Activated naive CD8-positive, alpha-beta T cell treated with anti-CD3 and anti-CD28 coated beads, Interleukin-2, amount 50 U/mL, for 16 hours (primary cell): Measurements from ENCODE around the gene BCL7A.
"Not testable (repeated sequence)": the region's sequence is repeated elsewhere in the genome, so short reads cannot be mapped to it uniquely, and the experiment has no call there.

Experiments
- DNase-seq: peaks from one replicate; pipeline ENCODE4 v3.0.0-alpha.2; 2020; ENCODE audit warnings: low read depth, low spot score

BCL7A gene

DNA sequence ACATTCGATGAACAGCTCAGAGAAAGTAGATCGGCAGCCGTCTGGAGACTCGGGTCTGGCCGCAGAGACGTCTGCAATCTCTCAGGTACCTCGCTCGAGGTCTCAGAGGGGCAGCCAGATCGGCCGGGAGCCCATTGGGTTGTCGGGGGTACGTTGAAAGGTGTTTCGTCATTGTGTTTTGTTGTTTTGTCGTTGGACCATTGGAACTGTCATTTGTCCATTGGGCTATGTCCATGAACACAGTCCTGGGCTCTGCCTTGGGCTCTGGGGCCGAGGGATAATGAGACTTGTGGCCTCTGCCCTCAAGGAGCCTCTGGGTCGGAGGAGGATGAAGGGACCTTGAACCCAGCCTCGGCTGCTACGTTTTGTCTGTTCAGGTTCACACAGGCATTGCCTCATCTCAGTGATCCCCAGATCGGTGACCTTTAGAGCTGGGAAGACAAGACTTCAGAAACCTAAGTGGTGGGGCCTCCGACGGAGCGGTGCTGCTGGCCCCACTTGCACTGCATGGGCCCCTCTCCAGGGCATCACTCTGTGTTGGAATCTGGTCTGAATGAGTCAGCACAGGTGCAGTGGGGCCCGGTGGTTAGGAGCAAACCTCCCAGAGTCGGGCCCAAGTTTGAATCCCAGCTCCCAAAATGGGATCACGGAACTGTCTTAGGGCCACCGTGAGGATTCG lies 33.3 kb downstream of the BCL7A start:
- DNase-seq, result no peak

DNA sequence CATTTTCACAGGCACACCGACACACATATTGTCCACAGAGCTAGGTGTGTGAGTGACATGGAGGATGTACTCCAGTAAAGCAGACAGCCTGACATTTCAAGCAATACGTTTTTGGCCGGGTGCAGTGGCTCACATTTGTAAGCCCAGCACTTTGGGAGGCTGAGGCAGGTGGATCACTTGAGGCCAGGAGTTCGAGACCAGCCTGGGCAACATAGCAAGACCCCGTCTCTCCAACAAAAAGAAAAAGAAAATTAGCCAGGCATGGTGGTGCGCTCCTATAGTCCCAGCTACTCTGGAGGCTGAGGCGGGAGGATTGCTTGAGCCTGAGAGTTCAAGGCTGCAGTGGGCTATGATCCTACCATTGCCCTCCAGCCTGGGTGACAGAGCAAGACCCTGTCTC lies 34.7 kb downstream of the BCL7A start:
- not testable (repeated sequence) for DNase-seq

DNA sequence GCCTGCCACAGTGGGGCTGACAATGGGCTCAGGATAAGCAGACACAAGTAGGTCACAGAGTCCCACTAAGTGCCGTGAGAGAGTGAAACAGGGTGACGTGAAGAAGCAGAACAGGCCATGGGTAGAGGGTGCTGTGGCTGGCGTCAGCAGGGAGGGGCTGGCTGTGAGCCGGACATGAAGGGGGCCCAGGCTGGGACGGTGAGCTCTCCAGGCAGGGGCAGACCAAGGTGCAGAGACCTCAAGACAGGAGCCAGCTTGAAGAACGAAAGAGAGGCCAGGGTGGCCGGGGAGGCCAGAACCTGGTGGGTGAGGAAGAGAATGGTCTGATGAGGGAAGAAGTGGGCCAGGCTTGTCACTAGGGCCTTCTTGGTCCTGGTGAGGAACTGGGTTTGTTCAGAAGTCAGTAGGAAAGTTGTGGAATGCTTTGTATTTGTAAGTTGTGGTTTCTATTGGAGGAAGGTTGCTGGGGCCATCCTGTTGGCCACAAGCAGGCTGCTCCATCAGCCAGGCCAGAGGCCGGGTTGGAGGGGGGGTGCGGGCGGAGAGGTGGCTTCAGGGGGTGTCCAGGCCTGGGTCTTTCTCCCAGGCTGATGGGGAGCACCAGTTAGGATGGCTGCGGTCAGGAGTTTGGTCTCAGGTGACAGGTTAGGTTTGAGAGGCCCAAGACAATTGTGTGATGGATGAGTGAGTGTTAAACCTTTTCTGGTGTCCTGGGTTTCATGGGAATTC lies 35.5 kb downstream of the BCL7A start:
- no peak for DNase-seq

DNA sequence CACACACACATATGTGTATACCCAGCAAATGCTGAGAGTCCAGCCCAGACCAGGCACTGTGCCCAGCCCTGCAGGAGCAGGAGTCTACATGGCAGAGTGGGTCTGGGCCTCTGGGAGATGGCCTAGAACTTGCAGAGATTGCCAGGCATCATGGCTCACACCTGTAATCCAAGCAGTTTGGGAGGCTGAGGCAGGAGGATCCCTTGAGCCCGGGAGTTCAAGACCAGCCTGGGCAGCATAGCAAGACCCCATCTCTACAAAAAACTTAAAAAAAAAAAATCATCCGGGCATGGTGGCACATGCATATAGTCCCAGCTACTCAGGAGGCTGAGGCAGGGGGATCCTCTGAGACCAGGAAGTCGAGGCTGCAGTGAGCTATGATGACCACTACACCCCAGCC lies 36.1 kb downstream of the BCL7A start:
- DNase-seq, result no peak

DNA sequence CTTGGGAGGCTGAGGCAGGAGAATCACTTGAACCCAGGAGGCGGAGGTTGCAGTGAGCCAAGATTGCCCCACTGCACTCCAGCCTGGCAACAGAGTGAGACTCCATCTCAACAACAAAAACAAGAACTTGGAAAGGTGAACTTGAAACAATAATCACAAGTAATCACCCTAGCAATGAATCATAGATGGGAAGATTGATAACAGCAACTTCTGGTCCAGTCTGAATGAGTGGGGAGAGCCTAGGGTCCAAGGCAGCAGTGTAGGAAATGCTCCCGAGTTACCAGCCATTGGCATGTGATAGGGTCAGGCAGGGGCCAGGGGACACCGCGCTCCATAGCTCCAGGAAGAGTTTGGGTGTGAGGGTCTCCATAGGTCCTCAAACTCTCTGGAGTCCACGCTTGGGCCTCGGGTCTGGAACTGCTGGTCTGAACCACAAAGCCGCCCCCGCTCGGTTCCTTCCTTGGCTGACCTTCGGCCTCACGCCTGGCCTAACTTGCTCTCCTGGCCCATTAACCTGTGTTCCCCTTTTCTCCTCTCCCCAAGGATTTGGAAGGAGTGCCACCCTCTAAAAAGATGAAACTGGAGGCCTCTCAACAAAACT lies 37.0 kb downstream of the BCL7A start:
- no peak for DNase-seq

DNA sequence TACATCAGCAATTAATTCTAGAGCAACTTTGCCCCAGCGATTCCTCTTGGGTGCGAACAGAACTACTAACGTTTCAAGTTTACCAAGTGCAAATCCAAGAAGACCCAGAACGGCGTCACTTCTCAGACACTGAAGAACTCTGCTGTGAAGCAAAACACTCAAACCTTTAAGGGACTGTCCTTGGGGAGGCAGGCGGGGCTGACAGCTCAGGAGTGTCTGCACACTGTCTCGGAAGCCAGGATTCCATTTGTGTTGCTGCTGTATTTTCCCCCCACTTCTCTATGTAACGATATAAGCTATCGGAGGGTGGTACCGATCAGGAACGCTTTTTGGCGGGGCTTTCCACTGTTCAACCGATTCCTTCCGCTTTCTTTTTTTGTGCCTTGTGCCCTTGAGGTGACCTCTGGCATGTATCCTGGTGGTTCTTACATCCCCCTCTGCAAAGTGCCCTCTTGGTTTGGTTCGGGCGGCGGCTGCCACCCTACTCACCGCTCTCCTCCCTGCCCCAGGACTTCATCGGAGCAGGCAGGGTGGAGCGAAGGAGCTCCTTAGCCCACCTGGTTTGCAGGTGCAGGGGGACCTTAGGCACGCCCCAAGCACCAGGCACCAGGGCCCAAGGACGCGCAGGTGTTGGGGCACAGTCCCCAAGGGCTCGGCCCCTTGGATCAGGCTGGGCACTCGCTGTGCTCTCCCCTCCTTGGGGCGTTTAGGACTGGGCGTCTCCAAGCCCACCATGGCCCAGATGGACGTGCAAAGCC lies 37.7 kb downstream of the BCL7A start:
- DNase-seq, result no peak

DNA sequence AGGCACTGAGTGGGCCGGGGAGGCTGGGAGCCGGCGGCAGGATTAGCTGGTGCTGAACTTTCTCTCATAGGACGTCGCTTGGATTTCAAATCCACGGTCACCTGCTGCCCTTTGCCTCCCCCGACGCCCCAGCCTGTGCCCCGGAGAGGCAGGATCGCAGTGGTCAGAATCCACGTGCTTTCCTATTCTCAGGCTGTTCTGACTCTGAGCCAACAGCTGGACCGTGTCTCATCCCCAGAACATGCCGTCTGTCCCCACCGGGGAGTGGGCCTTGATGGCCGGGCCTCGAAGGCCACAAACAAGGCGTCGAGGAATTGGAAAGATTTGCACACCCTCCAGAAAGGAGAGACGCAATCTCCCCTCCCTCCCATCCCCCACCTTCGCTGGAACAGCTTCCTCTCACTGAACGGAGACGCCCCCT lies 38.4 kb downstream of the BCL7A start:
- DNase-seq, result no peak

DNA sequence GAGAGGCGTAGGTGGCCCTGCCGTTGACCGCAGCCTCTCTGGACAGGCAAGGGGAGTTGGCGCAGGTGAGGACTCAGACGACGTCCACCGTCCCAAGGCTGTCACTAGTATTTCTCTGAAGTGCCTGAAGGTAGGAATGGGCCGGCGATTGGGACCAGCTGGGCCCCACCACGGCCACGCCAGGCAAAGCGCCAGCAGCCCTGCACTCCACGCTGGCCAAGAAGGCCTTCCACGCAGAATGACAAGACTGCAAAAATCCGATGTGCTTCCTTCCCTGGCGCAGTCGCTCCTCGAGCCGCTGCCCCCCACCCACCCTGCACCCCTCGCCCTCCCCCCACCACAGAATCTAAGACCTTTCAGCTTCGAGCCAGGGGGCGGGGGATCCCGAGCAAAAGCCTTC lies 39.6 kb downstream of the BCL7A start:
- no peak for DNase-seq

DNA sequence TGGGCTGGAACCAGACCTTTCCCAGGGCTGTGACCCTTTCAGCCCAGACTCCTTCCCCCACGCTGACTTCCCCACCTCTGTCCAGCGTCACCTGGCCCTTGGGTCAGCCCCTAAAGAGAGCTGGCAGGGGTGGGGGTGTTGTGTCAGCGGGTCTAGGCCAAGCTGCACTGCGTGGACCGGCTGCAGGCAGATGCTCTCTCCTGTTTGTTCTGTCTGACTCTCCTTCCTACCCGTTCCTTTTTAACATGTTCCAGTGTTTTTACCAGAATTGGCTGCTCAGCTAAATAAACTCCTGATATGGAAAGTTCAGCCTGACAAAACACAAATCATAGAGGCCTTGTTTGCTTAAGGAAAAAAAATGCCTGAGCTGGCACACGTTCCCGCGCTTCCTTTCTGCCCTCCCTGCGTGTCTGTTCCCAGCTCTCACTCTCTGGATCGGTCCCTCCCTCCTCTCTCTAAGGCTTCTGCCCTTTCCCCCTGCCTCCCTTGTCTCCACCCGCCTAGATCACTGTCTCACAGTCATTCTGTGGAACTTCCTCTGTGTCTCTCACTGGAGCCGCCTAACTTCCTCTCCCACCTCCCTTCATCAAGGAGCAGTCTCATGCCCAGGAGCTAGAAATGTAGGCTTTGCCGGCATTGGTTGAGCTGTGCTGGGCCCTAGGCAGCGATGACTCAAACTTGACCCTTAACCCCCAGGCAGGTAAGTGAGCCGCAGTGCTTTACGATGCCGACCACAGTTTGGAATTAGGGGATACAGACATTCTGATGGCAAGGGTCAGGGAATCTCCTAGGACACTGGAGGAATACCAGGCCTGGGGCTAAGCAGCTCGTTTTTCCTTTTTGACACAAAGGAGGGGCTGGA lies 41.4 kb downstream of the BCL7A start:
- DNase-seq, result no peak

DNA sequence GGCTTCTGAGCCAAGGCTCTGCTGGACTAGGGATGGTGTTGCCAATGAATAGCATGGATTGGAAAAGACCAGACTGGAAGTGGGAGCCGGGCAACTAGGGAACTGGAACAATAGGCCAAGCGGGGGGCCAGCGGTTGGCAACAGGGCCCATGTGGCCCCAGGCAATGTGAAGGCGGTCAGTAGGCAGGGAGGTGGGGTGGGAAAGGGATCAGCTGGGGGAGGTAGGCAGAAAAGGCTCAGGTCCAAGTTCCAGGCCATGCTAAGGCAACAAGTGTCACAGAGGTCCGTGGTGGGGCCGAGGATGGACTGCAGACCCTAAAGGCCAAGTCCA lies 42.0 kb downstream of the BCL7A start:
- DNase-seq, result no peak

DNA sequence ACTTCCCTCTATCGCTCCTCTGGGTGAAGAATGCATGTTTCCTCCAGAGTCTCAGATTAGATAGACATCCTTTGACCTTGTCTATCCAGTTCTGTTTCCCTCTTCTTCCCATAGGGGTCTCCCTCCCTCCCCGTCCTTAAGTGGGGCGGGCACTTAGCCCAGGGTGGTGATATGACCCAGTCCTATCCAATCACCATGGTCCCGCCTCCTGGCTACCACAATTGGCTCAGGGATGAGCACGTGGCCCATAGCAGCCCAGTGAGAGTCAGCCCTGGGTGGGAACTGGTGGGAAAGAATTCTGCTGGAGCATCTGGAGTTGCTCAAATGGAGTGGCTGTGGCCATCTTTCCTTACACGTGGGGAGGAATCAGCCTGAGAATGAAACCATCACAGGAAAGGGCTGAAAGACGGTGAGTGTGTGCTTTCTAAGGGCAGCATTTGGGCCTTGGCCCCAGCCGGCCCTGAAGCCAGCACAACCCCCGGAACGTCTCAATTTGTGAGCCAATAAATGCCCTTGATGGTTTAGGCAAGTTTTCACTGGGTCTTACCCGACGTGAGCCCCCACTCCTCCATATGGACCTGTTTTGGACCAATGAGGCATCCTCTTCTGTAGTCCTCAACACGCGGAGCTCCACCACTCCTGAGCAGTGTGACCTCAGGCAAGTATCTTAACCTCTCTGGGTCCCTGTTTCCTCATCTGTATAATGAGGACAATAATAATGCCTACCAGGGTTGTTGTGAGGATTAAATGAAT lies 42.5 kb downstream of the BCL7A start:
- no peak for DNase-seq

DNA sequence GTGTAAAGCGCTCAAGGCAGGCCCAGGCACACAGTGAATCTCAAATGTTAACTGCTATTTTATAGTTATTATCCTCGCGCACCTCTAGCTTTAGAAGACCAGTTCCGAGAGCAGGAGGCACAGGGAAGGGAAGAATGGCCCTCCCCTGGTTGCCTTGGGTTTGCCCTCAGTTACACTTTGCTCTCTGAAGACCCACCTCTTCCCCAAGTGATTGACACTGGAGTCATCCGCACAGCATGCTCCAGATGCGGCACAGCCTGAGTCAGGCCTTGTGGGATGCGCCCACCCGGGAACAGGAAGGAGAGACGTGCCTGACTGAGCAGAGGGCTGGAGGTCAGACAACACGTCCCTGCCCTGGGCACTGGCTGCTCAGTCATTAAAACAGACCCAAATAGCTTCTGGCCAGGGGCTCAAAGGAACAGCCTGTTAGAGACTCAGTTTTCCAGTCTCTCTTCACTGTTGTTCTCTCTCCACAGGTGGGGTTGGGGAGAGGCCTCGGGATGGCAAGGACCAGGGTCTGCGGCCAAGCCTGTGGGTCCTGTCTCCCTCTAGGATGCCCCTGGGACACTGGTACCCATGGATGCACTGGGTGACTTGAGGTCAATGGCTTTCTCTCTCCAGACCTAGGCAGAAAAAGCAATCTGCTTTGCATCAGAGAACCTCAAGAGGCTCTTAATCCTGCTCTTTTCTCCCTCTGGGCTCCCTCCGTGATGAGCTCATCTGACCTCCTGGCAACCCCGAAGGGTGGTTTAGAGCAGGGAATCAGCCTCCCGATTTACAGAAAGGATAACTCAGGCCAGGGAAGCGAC lies 43.3 kb downstream of the BCL7A start:
- DNase-seq, result no peak

DNA sequence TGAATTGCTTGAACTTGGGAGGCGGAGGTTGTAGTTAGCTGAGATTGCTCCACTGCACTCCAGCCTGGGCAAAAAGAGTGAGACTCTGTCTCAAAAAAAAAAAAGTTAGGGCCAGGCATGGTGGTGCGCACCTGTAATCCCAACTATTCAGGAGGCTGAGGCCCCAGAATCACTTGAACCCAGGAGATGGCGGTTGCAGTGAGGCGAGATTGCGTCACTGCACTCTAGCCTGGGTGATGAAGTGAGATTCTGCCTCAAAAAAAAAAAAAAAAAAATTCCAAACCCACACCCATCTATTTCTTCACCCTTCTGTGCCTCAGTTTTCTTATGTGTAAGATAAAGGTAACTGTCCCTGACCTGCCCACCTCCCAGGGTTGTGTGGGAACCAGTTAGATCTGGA lies 45.9 kb downstream of the BCL7A start:
- no peak for DNase-seq

DNA sequence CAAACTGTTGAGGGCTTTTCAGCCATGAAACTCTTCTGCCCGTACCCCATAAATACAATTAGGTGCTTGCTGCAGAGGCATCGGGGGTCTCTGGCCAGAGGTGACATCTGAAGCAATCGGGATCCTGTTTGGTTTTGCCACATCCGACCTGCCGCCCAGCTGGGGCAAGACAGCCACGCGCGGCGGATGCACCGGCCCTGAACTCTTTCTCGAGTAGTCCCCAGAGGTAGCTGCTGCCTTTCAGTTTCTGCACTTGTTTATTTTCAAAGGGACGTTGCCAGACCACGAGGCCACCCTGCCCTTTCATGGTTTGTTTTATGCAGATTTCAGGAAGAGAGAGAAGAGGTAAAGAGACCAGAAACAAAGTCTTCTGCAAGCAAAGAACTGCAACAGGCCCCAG lies 46.3 kb downstream of the BCL7A start:
- no peak for DNase-seq

DNA sequence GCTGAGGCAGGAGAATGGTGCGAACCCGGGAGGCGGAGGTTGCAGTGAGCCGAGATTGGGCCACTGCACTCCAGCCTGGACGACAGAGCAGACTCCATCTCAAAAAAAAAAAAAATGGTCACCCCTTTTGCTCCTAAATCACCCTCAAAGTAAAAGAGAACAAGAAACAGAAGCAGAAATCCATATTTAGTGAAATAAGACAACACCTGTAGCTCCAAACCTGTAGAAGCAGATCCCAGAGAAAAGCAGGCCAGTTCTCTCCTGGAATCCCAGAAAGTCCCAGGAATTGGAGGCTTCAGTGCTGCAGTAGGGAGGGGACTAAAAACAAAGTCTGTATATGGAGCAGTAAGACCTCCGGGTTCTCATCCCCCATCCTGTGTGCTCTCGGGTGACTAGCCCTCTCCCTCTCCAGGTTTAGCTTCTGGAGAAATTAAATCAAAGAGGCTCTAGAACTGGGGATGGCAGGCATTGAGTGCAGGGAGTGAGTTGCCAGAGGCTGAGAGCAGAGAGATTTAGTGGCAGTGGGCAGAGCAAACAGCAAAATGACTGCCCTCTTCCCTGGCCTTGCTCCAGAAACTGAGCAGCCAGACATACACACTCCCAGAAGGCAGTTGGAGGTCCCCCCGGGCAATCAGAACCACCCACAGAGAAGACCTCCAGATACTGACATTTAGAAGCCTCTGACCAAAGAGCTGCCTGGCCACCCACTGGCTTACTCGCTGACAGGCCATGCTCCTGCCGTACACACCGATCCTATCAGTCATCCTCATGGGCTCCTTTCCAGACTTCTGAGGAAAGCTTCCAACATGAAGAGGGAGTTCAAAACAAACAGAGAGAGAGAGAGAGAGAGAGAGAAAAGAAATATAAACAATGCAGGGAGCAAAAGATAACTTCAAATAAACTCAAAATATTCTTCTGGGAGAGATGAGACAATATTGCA lies 50.6 kb downstream of the BCL7A start:
- no peak for DNase-seq

DNA sequence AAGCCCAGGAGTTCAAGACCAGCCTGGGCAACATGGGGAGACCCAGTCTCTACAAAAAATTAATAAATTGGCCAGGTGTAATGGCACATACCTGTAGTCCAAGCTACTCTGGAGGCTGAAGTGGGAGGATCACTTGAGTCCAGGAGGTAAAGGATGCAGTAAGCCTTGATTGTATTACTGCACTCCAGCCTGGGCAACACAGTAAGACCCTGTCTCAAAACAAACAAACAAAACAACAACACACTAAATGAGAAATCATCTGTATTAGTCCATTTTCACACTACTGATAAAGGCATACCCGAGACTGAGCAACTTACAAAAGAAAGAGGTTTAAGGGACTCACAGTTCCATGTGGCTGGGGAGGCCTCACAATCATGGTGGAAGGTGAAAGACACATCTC lies 52.1 kb downstream of the BCL7A start:
- no peak for DNase-seq

DNA sequence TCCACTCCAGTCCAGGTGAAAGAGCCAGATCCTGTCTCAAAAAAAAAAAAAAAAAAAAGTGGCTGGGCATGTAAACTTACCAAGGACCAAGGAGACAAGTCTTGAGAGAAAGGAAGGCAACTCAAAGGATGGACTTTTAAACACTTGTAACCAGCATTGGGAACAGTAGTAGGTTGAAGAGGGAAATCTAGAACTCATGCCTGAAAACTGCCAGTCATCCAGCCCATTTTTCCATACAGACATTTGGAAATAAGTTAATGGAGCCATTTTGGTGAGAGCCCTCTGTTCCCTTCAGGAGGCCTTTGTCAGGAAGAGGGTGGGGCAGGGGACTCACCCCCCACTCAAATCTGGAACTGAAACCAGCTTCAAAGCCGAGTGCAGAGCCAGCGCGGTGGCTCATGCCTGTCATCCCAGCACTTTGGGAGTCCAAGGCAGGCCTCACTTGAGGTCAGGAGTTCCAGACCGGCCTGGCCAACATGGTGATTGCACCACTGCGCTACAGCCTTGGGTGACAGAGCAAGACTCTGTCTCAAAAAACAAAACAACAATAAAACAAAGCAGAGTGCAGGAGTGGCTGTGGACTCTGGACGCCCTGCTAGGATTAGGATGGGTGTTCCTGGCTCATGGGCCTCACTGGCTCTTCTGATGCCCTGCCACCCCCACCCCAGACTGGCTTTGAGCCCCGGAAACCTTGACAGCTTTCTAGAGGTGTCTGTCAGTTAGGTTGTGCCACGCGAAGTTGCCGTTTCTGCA lies 55.2 kb downstream of the BCL7A start:
- no peak for DNase-seq
